Measurements from ENCODE around the gene IL3RA. TPM values are rescaled to one million over a fixed set of nuclear protein-coding genes. Genes with fewer than 3 reads are reported as not detected.

The IL3RA gene
- total and polyA plus RNA-seq, 2 experiments from 2014 or later, result 0.86 TPM; not detected in 1

GRCh38 chrX:1400742-1401471 lies 64.3 kb downstream of the IL3RA start:
- Histone ChIP-seq H3K27ac (ENCODE audit: low read depth) (0 out of 2 replicates have a peak overlapping the region, but pooled peaks have one; percentile 26), H3K36me3 (ENCODE audit: insufficient read depth) (peaks cover 24% of the 10 kb centered on the region; the same call in 1 of the 2 replicates), H3K27me3 (ENCODE audit: insufficient read depth) (no peaks in the 10 kb centered on the region), H3K4me2 (no peak overlapping the region), H3K4me1 (ENCODE audit: insufficient read depth) (no peaks in the 10 kb centered on the region), H3K79me2 (replicated peaks; ENCODE audit: insufficient read depth) (peaks cover 3% of the 10 kb centered on the region; the same call in 1 of the 2 replicates), H2AFZ (no peak overlapping the region), H3F3A (replicated peaks; ENCODE audit: low read depth) (0 out of 2 replicates have a peak, but pooled peaks cover 14% of the 10 kb centered on the region), H3K4me3 (no peak overlapping the region), H4K20me1 (replicated peaks; ENCODE audit: insufficient read depth) (peaks cover 9% of the 10 kb centered on the region), H3K9me2 (ENCODE audit: insufficient read depth) (peaks cover 16% of the 10 kb centered on the region)
- Mint-ChIP-seq H3K27ac (no peak overlapping the region), H3K4me3 (no peak overlapping the region), H3K36me3 (ENCODE audit: low read depth) (peaks cover 49% of the 10 kb centered on the region), H3K27me3 (ENCODE audit: insufficient read depth, low read depth, poor library complexity) (peaks cover 6% of the 10 kb centered on the region), H3K9me3 (no peaks in the 10 kb centered on the region; the same call in 2 of the 3 replicates), H3K4me1 (no peaks in the 10 kb centered on the region; the same call in 2 of the 3 replicates)
- ATAC-seq (peak; percentile 89), DNase-seq (ENCODE audit: low spot score) (peak; percentile 94)
- TF ChIP-seq POLR2AphosphoS5 (IDR thresholded peaks at IDR 0.05; ENCODE audit: low read depth) (peak; percentile 60; the same call in 1 of the 2 replicates), ZNF114 (CRISPR knock-in tag; IDR thresholded peaks at IDR 0.05) (no peak)

GRCh38 chrX:1401611-1402430 lies 65.2 kb downstream of the IL3RA start:
- DNase-seq (ENCODE audit: low spot score), result no peak
- peaks cover 20% of the 10 kb centered on the region for H3K9me2 ChIP-seq (ENCODE audit: insufficient read depth)
- H3K27me3 ChIP-seq (ENCODE audit: insufficient read depth), result no peaks in the 10 kb centered on the region
- no peak overlapping the region for H3K4me2 ChIP-seq
- Mint-ChIP-seq H3K27me3 (ENCODE audit: insufficient read depth, low read depth, poor library complexity) (peaks cover 6% of the 10 kb centered on the region), H3K36me3 (ENCODE audit: low read depth) (peaks cover 40% of the 10 kb centered on the region), H3K4me1 (no peaks in the 10 kb centered on the region), H3K9me3 (no peaks in the 10 kb centered on the region), H3K4me3 (no peak overlapping the region), H3K27ac (no peak overlapping the region)
- ATAC-seq, result peak; percentile 22
- 0 out of 2 replicates have a peak, but pooled peaks cover 18% of the 10 kb centered on the region for H3F3A ChIP-seq (replicated peaks; ENCODE audit: low read depth)
- peaks cover 11% of the 10 kb centered on the region for H4K20me1 ChIP-seq (replicated peaks; ENCODE audit: insufficient read depth)
- no peaks in the 10 kb centered on the region for H3K4me1 ChIP-seq (ENCODE audit: insufficient read depth)
- H3K27ac ChIP-seq (ENCODE audit: low read depth), result 0 out of 2 replicates have a peak overlapping the region, but pooled peaks have one; percentile 26
- H3K36me3 ChIP-seq (ENCODE audit: insufficient read depth), result peaks cover 31% of the 10 kb centered on the region; the same call in 1 of the 2 replicates
- H3K4me3 ChIP-seq, result no peak overlapping the region
- H3K79me2 ChIP-seq (replicated peaks; ENCODE audit: insufficient read depth), result no peaks in the 10 kb centered on the region
- TF ChIP-seq POLR2AphosphoS5 (IDR thresholded peaks at IDR 0.05; ENCODE audit: low read depth) (peak; percentile 19), CTCF (conservative IDR thresholded peaks at IDR 0.05; ENCODE audit: low read depth in 2 of 2) (no peak), ZNF114 (CRISPR knock-in tag; IDR thresholded peaks at IDR 0.05) (no peak)
- no peak overlapping the region for H2AFZ ChIP-seq

GRCh38 chrX:1403228-1403627 lies 66.6 kb downstream of the IL3RA start:
- Mint-ChIP-seq H3K27me3 (ENCODE audit: insufficient read depth, low read depth, poor library complexity) (peaks cover 4% of the 10 kb centered on the region), H3K36me3 (ENCODE audit: low read depth) (peaks cover 30% of the 10 kb centered on the region; the same call in 2 of the 3 replicates), H3K27ac (no peak overlapping the region), H3K4me1 (no peaks in the 10 kb centered on the region), H3K4me3 (no peak overlapping the region), H3K9me3 (no peaks in the 10 kb centered on the region)
- Histone ChIP-seq H3K79me2 (replicated peaks; ENCODE audit: insufficient read depth) (no peaks in the 10 kb centered on the region), H3F3A (replicated peaks; ENCODE audit: low read depth) (0 out of 2 replicates have a peak, but pooled peaks cover 20% of the 10 kb centered on the region), H4K20me1 (replicated peaks; ENCODE audit: insufficient read depth) (peaks cover 11% of the 10 kb centered on the region), H3K27me3 (ENCODE audit: insufficient read depth) (no peaks in the 10 kb centered on the region), H3K4me2 (no peak overlapping the region), H3K4me1 (ENCODE audit: insufficient read depth) (no peaks in the 10 kb centered on the region), H3K27ac (ENCODE audit: low read depth) (no peak overlapping the region), H3K36me3 (ENCODE audit: insufficient read depth) (peaks cover 39% of the 10 kb centered on the region), H2AFZ (no peak overlapping the region), H3K9me2 (ENCODE audit: insufficient read depth) (peaks cover 25% of the 10 kb centered on the region), H3K4me3 (no peak overlapping the region)
- TF ChIP-seq NANOG (IDR thresholded peaks at IDR 0.05; ENCODE audit: borderline replicate concordance) (no peak), EZH2 (IDR thresholded peaks at IDR 0.05; ENCODE audit: low read depth, unreplicated experiment) (no peak), ZNF114 (CRISPR knock-in tag; IDR thresholded peaks at IDR 0.05) (no peak), ETS1 (IDR thresholded peaks at IDR 0.05) (no peak), ZNF331 (CRISPR knock-in tag; IDR thresholded peaks at IDR 0.05; ENCODE audit: low read depth) (no peak)
- TF ChIP-seq, protein P1, sequence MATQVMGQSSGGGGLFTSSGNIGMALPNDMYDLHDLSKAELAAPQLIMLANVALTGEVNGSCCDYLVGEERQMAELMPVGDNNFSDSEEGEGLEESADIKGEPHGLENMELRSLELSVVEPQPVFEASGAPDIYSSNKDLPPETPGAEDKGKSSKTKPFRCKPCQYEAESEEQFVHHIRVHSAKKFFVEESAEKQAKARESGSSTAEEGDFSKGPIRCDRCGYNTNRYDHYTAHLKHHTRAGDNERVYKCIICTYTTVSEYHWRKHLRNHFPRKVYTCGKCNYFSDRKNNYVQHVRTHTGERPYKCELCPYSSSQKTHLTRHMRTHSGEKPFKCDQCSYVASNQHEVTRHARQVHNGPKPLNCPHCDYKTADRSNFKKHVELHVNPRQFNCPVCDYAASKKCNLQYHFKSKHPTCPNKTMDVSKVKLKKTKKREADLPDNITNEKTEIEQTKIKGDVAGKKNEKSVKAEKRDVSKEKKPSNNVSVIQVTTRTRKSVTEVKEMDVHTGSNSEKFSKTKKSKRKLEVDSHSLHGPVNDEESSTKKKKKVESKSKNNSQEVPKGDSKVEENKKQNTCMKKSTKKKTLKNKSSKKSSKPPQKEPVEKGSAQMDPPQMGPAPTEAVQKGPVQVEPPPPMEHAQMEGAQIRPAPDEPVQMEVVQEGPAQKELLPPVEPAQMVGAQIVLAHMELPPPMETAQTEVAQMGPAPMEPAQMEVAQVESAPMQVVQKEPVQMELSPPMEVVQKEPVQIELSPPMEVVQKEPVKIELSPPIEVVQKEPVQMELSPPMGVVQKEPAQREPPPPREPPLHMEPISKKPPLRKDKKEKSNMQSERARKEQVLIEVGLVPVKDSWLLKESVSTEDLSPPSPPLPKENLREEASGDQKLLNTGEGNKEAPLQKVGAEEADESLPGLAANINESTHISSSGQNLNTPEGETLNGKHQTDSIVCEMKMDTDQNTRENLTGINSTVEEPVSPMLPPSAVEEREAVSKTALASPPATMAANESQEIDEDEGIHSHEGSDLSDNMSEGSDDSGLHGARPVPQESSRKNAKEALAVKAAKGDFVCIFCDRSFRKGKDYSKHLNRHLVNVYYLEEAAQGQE (IDR thresholded peaks at IDR 0.05; ENCODE audit: unreplicated experiment), result no peak
- DNase-seq (ENCODE audit: low spot score) (no peak), ATAC-seq (no peak)
